GM21515 (cell line): ENCODE measurements around the gene PPP1R14B.

ENCODE experiments used
- ATAC-seq: cut with Tn5 transposase; IDR thresholded peaks from one replicate; pipeline ENCODE4 v1.9.1; 2021; ENCODE audit not compliant: unreplicated experiment

PPP1R14B gene

GRCh38 chr11:64281957-64282770, 35.4 kb upstream of the PPP1R14B start:
- no peak for ATAC-seq

- no peak for ATAC-seq
Observed at GRCh38 chr11:64278576-64279190, 31.9 kb upstream of the PPP1R14B start.

GRCh38 chr11:64276653-64277431, 30.1 kb upstream of the PPP1R14B start:
- ATAC-seq = no peak

- ATAC-seq = no peak
Observed at GRCh38 chr11:64275841-64276240, 29.1 kb upstream of the PPP1R14B start.

DNA sequence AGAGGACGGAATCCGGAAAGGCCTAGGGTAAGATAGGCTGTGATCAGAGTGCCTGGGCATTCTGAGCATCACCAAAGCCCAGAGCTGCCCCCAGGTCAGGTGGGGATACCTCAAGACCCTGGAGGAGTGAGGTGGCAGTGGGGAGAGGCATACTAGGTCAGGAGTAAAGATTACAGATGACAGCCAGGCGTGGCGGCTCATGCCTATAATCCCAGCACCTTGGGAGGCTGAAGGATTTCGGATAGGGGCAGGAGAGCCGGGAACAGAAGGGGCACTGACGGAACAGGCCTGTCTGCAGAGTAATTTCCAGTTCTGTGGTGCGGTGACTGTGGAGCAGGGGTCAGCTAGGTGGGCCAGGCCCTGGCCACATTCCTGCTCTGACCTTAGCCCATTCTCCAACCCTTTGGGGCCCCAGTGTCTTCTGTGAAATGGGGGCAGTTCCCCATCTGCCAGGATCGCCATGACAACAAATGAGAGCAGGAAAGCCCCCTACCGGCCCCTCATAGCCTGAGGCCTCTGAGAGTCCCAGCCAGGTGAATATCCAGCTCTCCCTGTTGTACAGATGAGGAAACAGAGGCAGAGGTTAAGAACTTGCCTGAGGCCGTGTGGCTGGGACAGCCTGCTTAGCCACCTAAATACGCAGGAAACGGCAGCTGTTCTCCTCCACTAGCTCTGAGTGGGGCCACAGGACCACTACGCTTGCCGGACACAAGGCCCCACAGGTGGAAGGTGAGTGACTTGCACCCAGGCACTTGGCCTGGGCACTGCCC, 28.5 kb upstream of the PPP1R14B start:
- no peak for ATAC-seq

GRCh38 chr11:64269540-64270220, 22.9 kb upstream of the PPP1R14B start:
- ATAC-seq = peak; percentile 57

- peak; percentile 17 for ATAC-seq
Observed at GRCh38 chr11:64268893-64269539, 22.3 kb upstream of the PPP1R14B start.

- no peak for ATAC-seq
Observed at GRCh38 chr11:64268025-64268892, 21.5 kb upstream of the PPP1R14B start.

- no peak for ATAC-seq
Observed at GRCh38 chr11:64267207-64267945, 20.6 kb upstream of the PPP1R14B start.

- ATAC-seq = no peak
Observed at GRCh38 chr11:64266339-64266738, 19.6 kb upstream of the PPP1R14B start.

DNA sequence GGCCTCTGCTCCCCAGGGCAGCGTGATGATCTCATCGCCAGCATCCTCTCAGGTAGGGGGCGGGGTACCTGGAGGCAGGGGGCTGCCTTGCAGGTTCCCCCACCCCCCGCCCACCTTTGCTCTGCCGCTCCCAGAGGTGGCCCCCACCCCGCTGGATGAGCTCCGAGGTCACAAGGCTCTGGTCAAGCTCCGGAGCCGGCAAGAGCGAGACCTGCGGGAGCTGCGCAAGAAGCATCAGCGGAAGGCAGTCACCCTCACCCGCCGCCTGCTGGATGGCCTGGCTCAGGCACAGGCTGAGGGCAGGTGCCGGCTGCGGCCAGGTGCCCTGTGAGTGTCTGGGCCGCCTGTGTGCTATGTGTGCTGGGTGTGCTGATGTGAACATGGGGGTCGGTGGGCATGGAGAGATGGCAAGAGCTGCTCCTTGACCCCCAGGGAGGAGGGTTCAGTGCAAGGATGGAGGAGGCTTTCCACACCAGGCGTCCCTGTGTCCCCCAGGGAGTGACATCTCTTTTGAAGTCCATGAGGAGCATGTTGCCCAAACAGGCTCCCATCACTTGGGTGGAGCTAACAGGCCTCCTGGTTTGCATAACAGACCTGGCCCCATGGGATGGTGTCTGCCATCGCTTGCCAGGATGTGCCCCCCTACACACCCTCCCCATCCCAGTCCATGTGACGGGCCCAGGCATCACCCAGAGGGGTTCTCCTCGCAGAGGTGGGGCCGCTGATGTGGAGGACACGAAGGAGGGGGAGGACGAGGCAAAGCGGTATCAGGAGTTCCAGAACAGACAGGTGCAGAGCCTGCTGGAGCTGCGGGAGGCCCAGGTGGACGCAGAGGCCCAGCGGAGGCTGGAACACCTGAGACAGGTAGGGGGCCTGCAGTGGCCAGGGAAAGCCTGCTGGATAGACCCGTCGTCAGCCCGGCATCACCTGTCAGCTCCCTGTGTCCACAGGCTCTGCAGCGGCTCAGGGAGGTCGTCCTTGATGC, 18.7 kb upstream of the PPP1R14B start:
- ATAC-seq = no peak

- no peak for ATAC-seq
Observed at GRCh38 chr11:64264371-64264852, 17.7 kb upstream of the PPP1R14B start.

- ATAC-seq = no peak
Observed at GRCh38 chr11:64263947-64264317, 17.2 kb upstream of the PPP1R14B start.

- no peak for ATAC-seq
Observed at GRCh38 chr11:64263021-64263946, 16.5 kb upstream of the PPP1R14B start.

GRCh38 chr11:64262271-64263002, 15.7 kb upstream of the PPP1R14B start:
- no peak for ATAC-seq
